Measurements from ENCODE around the gene COL1A1.

Gene COL1A1

DNA sequence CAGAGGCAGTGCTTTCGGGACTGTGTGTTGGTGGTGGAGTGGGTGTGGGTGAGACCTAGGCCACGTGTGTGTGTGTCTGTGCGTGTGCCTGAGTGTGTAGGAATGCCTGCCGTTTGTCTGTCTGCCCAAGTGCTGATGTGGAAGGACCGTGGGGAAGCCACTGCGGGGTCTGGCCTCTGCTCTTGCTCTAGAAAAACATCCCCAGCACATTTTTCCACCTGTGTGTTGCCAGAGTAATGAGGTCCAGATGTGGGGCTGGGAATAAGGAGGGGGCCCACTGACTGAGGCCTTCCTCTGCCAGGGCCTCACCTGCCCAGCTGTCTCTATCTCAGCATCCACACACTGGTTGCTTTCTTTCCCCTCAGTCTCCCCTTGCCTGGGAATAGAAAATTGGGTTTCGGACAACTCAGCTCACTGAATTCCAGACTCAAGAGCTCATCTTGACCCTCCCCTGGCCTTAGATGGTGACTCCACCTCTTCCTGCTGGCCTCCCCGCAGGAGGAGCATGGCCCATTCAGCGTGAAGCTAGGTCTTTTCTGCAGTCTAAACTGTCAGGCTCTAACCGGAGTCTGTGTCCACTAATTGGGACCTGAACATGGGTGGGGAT is 28.0 kb downstream of the COL1A1 start:
- in situ Hi-C loops (cut with MboI; ENCODE audit: low sequenced_read_pairs), result no loop called here

DNA sequence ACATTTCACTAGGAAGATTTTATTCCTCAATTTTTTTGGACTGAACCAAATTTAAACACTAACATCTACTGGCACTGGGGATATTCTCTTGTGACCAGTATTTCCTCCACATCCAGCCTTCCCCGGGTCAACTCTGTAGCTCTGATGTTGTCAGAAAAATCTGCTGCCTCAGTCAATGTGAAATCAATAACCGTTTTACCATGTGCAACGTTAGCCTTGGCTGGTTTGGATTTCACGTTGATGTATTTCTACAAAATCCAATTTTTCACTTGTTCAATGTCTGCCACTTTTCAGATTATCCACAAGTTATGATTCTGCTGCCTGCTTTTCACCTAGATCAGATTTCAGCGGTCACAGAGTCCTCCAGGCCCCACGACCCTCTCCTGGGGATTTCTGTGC is 28.5 kb downstream of the COL1A1 start:
- in situ Hi-C loops (cut with MboI; ENCODE audit: low sequenced_read_pairs), result no loop called here

DNA sequence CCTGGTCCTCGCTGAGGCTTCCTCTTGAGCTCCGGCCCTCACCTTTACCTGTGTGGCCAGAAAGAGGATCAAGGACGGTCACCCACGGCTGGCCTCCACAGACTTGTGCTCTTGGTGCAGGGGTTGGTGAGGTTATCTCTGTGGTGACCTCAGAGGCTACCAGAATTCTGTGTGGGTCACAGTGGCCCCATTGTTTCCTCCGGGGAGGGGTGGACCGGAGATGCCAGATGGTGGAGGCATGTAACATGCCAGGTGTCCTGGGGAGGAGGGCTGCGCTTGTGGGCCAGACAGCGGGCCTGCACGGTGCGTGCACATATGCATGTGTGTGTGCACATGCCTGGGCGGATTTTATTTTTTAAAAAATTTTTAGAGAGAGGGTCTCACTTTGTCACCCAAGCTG is 29.3 kb downstream of the COL1A1 start:
- in situ Hi-C loops (cut with MboI; ENCODE audit: low sequenced_read_pairs), result no loop called here

GRCh38 chr17:50171371-50172071 is 29.9 kb downstream of the COL1A1 start:
- in situ Hi-C loops (cut with MboI; ENCODE audit: low sequenced_read_pairs), result no loop called here

DNA sequence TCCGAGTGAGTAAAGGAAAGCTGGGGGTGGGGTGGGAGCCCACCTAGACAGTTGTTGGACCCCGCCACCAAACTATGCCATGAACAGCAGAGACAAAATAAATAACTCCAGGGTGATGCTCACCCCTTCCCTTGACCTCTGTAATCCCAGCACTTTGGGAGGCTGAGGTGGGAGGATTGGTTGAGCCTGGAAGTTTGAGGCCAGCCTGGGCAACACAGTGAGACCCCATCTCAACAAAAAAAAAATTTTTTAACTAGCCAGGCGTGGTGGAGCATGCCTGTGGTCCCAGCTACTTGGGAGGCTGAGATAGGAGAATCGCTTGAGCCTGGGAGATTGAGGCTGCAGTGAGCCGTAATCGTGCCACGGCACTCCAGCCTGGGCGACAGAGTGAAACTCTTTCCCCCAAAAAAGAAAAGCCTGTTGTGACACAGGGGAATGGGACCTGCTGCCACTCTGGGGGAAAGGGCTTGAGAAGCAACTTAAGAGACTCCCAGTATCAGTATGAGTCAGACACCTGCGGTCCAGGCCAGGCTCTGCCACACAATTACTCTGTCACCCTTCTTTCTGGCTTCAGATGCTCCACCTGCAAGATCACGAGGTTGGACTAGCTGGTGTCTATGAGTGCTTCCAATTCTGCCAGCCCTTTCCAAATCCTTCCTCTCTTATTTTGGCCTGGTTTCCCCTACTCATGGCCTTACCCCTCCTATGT is 30.6 kb downstream of the COL1A1 start:
- in situ Hi-C loops (cut with MboI; ENCODE audit: low sequenced_read_pairs), result no loop called here

DNA sequence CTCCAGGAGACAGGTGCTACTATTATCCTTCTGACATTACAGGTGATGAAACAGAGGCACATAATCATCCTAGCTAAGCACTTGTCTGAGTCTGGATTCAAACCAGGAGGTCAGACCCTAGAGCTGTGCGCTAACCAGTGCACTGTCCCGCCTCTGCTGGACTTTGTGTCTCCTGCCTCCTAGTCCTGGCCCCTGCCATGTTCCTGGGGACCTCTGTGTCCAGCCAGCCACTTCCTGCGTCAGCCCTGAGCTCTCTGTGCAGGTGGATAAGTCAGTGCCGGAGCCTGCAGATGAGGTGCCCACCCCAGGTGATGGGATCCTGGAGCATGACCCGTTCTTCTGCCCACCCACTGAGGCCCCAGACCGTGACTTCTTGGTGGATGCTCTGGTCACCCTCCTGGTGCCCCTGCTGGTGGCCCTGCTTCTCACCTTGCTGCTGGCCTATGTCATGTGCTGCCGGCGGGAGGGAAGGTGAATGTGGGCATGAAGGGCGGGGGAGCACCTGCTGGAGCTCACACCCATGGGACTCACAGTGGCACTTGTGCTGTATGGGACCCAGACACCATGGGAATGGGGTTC is 31.5 kb downstream of the COL1A1 start:
- in situ Hi-C loops (cut with MboI; ENCODE audit: low sequenced_read_pairs), result no loop called here

DNA sequence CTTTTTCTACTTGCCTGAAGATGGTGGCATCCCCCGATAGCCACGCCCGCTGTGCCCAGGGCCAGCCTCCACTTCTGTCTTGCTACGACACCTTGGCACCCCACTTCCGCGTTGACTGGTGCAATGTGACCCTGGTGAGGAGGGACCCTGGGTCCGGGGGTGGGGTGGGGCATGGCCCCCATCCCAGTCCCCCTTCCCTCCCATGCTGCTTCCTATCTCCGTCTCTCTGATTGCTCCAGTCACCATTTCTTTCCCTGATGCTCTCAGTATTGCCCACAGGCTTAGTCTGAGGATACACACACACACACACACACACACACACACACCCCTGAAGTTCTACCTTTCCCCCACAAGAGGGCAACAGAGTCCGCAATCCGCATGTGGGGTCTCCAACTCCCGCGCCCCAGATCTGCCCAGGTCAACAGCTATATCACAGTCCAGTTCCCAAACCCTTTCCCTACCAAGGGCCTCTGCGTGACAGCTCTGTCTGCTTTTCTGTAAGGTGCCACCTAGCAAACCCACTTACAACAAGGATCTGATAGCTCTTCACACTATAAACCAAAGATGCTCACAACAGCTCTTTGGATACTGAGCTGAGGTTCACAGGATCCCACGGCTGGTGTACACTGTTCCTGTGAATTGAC is 32.2 kb downstream of the COL1A1 start:
- in situ Hi-C loops (cut with MboI; ENCODE audit: low sequenced_read_pairs), result no loop called here

GRCh38 chr17:50168319-50168718 is 33.1 kb downstream of the COL1A1 start:
- in situ Hi-C loops (cut with MboI; ENCODE audit: low sequenced_read_pairs), result no loop called here

DNA sequence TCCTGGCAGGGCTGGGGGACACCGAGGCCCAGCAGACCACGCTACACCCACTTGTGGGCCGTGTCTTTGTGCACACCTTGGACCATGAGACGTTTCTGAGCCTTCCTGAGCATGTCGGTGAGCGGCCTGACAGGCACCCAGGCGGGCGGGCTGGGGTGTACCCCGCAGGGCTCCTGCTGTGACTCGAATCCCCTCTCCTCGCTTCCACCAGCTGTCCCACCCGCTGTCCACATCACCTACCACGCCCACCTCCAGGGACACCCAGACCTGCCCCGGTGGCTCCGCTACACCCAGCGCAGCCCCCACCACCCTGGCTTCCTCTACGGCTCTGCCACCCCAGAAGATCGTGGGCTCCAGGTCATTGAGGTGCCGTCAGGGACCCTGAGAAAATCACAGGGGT is 34.1 kb downstream of the COL1A1 start:
- in situ Hi-C loops (cut with MboI; ENCODE audit: low sequenced_read_pairs), result no loop called here

GRCh38 chr17:50166518-50167181 is 34.8 kb downstream of the COL1A1 start:
- in situ Hi-C loops (cut with MboI; ENCODE audit: low sequenced_read_pairs), result no loop called here

GRCh38 chr17:50165867-50166517 is 35.4 kb downstream of the COL1A1 start, which contains the start of gene SGCA:
SGCA (plus strand) TSS chr17:50166005; CDS start chr17:50166041, 36 bp downstream.
- in situ Hi-C loops (cut with MboI; ENCODE audit: low sequenced_read_pairs), result no loop called here

GRCh38 chr17:50165466-50165865 is 36.0 kb downstream of the COL1A1 start:
- in situ Hi-C loops (cut with MboI; ENCODE audit: low sequenced_read_pairs), result no loop called here

- in situ Hi-C loops (cut with MboI; ENCODE audit: low sequenced_read_pairs), result no loop called here
These were observed 36.4 kb downstream of the COL1A1 start for GRCh38 chr17:50165066-50165465.

- in situ Hi-C loops (cut with MboI; ENCODE audit: low sequenced_read_pairs), result no loop called here
These were observed 36.8 kb downstream of the COL1A1 start for GRCh38 chr17:50164697-50164988.

DNA sequence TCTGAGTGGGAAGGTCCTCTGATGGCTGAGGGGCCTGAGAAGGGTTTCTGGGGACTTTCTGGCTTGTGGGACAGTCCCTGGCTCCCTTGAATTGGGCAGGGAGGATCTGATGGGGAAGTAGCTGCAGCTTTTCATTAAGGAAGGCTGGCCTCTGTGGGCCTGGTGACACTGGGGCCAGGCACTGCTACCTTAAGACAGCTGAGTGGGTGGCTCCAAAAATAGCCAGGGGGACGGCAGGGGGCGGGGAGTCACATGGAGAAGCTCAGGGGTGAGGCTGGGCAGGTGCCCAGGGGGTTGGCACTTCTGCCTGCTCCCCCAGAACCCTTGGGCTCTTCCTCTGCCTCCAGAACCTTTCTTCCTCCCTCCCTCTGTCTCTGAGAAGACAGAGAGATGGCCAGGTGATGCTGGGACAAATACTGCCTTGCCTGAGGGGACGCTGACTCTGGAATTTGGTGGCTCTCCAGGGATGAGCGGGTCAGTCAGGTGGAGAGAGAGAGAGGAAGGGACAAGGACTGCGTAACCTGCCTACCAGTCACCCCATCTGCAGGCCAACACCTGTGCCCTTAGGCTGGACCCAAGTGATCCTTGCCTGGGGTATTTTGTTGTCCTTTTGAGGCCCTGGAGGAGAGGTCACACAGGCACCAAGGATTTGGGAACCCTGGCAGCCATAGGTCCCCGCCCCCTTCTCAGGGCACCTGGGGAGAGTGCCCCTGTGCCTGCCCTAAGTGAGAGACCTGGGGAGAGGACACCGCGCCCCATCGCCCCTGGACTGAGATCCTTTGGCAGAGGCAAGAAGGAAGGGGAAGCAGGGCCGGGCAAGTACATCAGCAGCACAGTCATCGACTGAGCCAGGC is 37.4 kb downstream of the COL1A1 start:
- in situ Hi-C loops (cut with MboI; ENCODE audit: low sequenced_read_pairs), result no loop called here

DNA sequence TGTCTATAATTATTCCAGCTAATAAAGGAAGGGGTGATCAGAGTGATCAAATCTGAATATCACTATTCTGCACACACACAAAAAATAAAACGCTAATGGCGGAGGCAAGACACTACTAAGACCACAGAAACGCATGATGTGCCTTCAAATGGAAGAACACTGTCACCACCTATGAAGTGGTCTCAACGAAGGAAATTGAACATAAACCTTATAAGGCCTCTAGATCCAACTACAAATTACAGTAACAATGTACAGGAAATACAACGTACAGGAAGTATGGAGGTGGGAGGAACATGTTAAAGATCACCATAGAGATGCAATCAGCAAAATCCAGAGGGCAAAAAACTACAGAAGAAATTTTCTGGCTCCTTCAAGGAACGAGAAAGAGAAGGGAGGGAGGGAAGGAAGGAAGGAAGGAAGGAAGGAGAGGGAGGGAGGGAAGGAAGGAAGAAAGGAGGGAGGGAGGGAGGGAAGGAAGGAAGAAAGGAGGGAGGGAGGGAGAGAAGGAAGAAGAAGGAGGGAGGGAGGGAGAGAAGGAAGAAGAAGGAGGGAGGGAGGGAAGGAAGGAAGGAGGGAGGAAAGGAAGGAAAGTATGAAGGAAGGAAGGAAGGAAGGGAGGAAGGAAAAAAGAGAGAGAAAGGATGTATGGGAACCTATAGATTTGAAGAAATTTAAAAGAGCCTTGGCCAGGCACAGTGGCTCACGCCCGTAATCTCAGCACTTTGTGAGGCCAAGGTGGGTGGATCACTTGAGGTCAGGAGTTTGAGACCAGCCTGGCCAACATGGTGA is 38.8 kb downstream of the COL1A1 start:
- in situ Hi-C loops (cut with MboI; ENCODE audit: low sequenced_read_pairs), result no loop called here

GRCh38 chr17:50161911-50162288 is 39.5 kb downstream of the COL1A1 start:
- in situ Hi-C loops (cut with MboI; ENCODE audit: low sequenced_read_pairs), result no loop called here

DNA sequence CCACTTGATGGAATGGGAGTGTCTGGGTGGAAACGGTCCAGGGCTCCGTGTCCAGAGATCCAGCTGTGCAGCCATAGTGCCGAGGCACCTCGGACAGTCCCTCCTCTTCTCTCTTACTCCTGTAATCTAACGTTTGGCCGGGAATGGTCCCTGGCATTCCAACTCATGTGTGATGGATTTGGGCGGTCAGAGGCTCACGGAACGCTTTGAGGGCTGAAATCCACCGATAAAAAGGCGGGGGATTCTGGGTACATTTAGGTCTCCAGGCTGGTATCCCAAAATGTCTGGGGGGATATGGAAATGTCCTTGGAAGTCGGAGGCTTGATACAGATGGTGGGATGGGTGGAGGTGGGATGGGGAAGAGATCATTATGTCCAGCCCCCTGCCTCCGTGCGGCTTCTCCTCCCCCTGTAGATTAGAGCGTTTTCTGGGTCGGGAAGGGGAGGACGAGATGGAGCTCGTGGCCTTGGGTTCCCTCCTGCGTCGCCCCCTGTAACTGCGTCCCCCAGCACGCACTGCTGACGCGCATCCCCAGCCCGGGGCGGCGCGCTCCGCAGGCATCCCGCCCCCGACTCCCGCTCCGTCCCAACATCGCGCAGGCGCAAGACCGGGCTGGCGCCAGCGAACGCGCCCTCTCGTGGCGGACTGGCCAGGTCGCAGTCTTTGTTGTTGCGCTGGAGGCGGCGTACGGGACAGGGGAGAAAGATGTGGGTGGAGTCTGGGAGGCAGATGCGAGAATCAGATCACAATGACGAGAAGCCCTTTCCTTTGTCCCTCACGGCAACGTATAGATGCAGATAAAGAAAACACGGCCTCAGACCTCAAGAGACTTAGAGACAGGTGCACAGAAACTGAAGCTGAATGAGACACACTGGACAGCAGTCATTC is 40.2 kb downstream of the COL1A1 start:
- in situ Hi-C loops (cut with MboI; ENCODE audit: low sequenced_read_pairs), result no loop called here

All from HL-60/S4 treated with phorbol 12-myristate 13-acetate at 8.2 ng/mL for 4 days and 3 days (cell line).